Endothelial cell of umbilical vein (primary cell): ENCODE measurements around the gene EPB41L4B. TPM values are rescaled to one million over a fixed set of nuclear protein-coding genes. Genes with fewer than 3 reads are reported as not detected.

ENCODE experiments used
- BruUV-seq: library from RNA; stranded (reverse); fragments of 400-500 nt; replicated peaks from 2 replicates; lab custom pipeline; 2021; lab: Mats Ljungman, UMichigan
- CTCF ChIA-PET: fragments of 300-600, 350-600 bp; sonication (Branson Sonifier 250); formaldehyde crosslinking; loops from one replicate; lab custom pipeline; 2021; ENCODE audit warnings: antibody characterized with exemption, inconsistent platforms; lab: Charles Lee
- POLR2A ChIA-PET: fragments of 300-600, 350-600 bp; sonication (Branson Sonifier 250); formaldehyde crosslinking; loops from one replicate; lab custom pipeline; 2021; ENCODE audit warnings: antibody characterized with exemption, inconsistent platforms; lab: Charles Lee
- DNase-seq: peaks from one replicate; pipeline ENCODE4 v3.0.0-alpha.2; 2011; ENCODE audit warnings: low read depth, low spot score
- FAIRE-seq: peaks from 2 replicates; lab custom pipeline; 2011; peaks lifted over from hg19 to GRCh38; lab: Jason Lieb, UNC
- H2AFZ ChIP-seq: 2 replicates; pipeline ENCODE4 v1.6.0; 2012; ENCODE audit warnings: low read depth, low read length, control low read depth, inconsistent platforms
- H3K27ac ChIP-seq: 2 replicates; pipeline ENCODE4 v1.5.1; 2011; ENCODE audit warnings: low read depth, mild to moderate bottlenecking, control low read depth, low read length, moderate library complexity; ENCODE audit not compliant: insufficient read depth
- H3K27me3 ChIP-seq, 2 experiments: 2 replicates each; pipeline versions ENCODE4 v1.6.0 to v1.6.1; 2011; ENCODE audit warnings: low read length in 2 of 2, mixed read lengths in 1 of 2; ENCODE audit not compliant: control insufficient read depth in 2 of 2, insufficient read depth in 2 of 2
- H3K36me3 ChIP-seq, 2 experiments: 2 replicates in 1 of 2; 3 replicates in 1 of 2; pipeline ENCODE4 v1.5.1; 2011; ENCODE audit warnings: low read length in 2 of 2, mild to moderate bottlenecking in 1 of 2, moderate library complexity in 1 of 2; ENCODE audit not compliant: control insufficient read depth in 2 of 2, insufficient read depth in 2 of 2; ENCODE audit errors: extremely low read depth in 1 of 2
- H3K4me1 ChIP-seq: 3 replicates; pipeline ENCODE4 v1.5.1; 2011; ENCODE audit warnings: mild to moderate bottlenecking, low read length; ENCODE audit not compliant: control insufficient read depth, insufficient read depth; ENCODE audit errors: extremely low read depth
- H3K4me2 ChIP-seq: 2 replicates; pipeline ENCODE4 v1.6.1; 2011; ENCODE audit warnings: low read length, control low read depth, mixed read lengths; ENCODE audit not compliant: insufficient read depth
- H3K4me3 ChIP-seq, 3 experiments: fragments of 200-600 bp in 1 of 3; sonication (generic), shearing (Covaris generic) in 1 of 3; replicated peaks in 1 of 3; 2 replicates each; pipeline ENCODE4 v1.5.1; 2011 to 2016; ENCODE audit warnings: control low read depth in 3 of 3, low read length in 3 of 3, mild to moderate bottlenecking in 2 of 3, inconsistent platforms in 1 of 3, low read depth in 1 of 3, moderate library complexity in 1 of 3; ENCODE audit not compliant: insufficient read depth in 1 of 3
- H3K79me2 ChIP-seq: 2 replicates; pipeline ENCODE4 v1.6.0; 2012; ENCODE audit warnings: low read length, inconsistent platforms; ENCODE audit not compliant: control insufficient read depth, insufficient read depth
- H3K9ac ChIP-seq: replicated peaks from 2 replicates; pipeline ENCODE3; 2011; ENCODE audit warnings: low read length, control low read depth; ENCODE audit not compliant: insufficient read depth; ENCODE audit errors: extremely low read depth
- H3K9me1 ChIP-seq: replicated peaks from 3 replicates; pipeline ENCODE4 v1.6.0; 2011; ENCODE audit warnings: mild to moderate bottlenecking, low read length; ENCODE audit not compliant: control insufficient read depth, insufficient read depth; ENCODE audit errors: extremely low read depth
- H3K9me3 ChIP-seq: replicated peaks from 2 replicates; pipeline ENCODE4 v1.5.1; 2012; ENCODE audit warnings: low read length, inconsistent platforms; ENCODE audit not compliant: control insufficient read depth, insufficient read depth
- H4K20me1 ChIP-seq: replicated peaks from 2 replicates; pipeline ENCODE3; 2011; ENCODE audit warnings: mild to moderate bottlenecking, low read length; ENCODE audit not compliant: control insufficient read depth, insufficient read depth; ENCODE audit errors: extremely low read depth
- CTCF ChIP-seq, 2 donors: IDR thresholded peaks; 1 replicate in 1 of 2; 2 replicates in 1 of 2; pipeline ENCODE4 v1.5.1; 2011; ENCODE audit warnings: low read length in 2 of 2, mild to moderate bottlenecking in 2 of 2, moderate library complexity in 2 of 2, control low read depth in 1 of 2, inconsistent platforms in 1 of 2, low read depth in 1 of 2; ENCODE audit not compliant: insufficient read depth in 1 of 2; ENCODE audit errors: extremely low read depth in 1 of 2
- GATA2 ChIP-seq: IDR thresholded peaks from 2 replicates; pipeline ENCODE4 v1.7.0; 2011; ENCODE audit warnings: low read depth, mild to moderate bottlenecking, moderate library complexity, mixed read lengths, low read length; ENCODE audit not compliant: insufficient read length, insufficient read depth
- JUN ChIP-seq: IDR thresholded peaks from 2 replicates; pipeline ENCODE4 v1.6.1; 2011; ENCODE audit warnings: borderline replicate concordance, low read depth; ENCODE audit not compliant: insufficient read length, insufficient read depth
- MAX ChIP-seq: IDR thresholded peaks from 2 replicates; pipeline ENCODE4 v1.6.1; 2011; ENCODE audit not compliant: insufficient read depth, insufficient read length
- MYC ChIP-seq: IDR thresholded peaks from one replicate; pipeline ENCODE4 v1.6.1; 2011; ENCODE audit warnings: mild to moderate bottlenecking, low read depth, low read length
- POLR2A ChIP-seq: IDR thresholded peaks from 2 replicates; pipeline ENCODE4 v1.6.1; 2012; ENCODE audit warnings: low read depth, mild to moderate bottlenecking, control low read depth, low read length
- POLR2AphosphoS5 ChIP-seq: IDR thresholded peaks from 2 replicates; pipeline ENCODE4 v1.6.1; 2012; ENCODE audit warnings: low read depth, mild to moderate bottlenecking, control low read depth, low read length, moderate library complexity; ENCODE audit not compliant: insufficient read depth
- dilution Hi-C: fragments of 300-500 bp; cut with MboI; formaldehyde crosslinking; loops from one replicate; pipeline ENCODE4 v1.15.0; 2019; ENCODE audit warnings: low sequenced_read_pairs; ENCODE audit not compliant: extremely low pct_ligation_motif_present
- intact Hi-C: fragments of 100-400 bp; cut with micrococcal nuclease; formaldehyde crosslinking; loops from one replicate; pipeline ENCODE4 v1.10.0; 2022
- polyA plus RNA-seq, 4 experiments: library from polyadenylated mRNA; depleted of rRNA in 3 of 4; stranded (reverse) in 3 of 4; unstranded in 1 of 4; fragments of >200 nt; gene quantifications; 2 replicates each; pipeline versions ENCODE4 v1.2.1 to v1.2.3, GENCODE V29; 2011 to 2012; ENCODE audit warnings: missing spikeins in 1 of 4
- total RNA-seq: library from RNA; stranded (reverse); gene quantifications from 2 replicates; pipeline ENCODE4 v1.2.3, GENCODE V29; 2021

Gene EPB41L4B
- total and polyA plus RNA-seq, 2 donors (not counting 3 experiments of a cell fraction or from before 2014, with no cell fraction given): 0.10 to 0.15 TPM

- no peak for FAIRE-seq
Measured at GRCh38 chr9:109163194-109163593, 157.7 kb downstream of the EPB41L4B start.

More at GRCh38 chr9:109163194-109163593, 157.7 kb downstream of the EPB41L4B start:
- dilution Hi-C loops: no loop called here
- Histone ChIP-seq H4K20me1 (no peaks in the 10 kb centered on the region), H3K9ac (no peak overlapping the region), H3K4me2 (no peak overlapping the region), H3K4me3 (no peak overlapping the region), H3K27me3 (peaks cover 29% of the 10 kb centered on the region in 2 experiments), H3K27ac (no peak overlapping the region), H3K9me1 (no peaks in the 10 kb centered on the region), H3K4me1 (no peaks in the 10 kb centered on the region), H3K9me3 (no peaks in the 10 kb centered on the region), H2AFZ (no peak overlapping the region), H3K79me2 (no peaks in the 10 kb centered on the region), H3K36me3 (no peaks in the 10 kb centered on the region)
- no peak for DNase-seq
- TF ChIP-seq GATA2: no peak
- TF ChIP-seq MYC: no peak
- TF ChIP-seq JUN: no peak
- no peak for TF ChIP-seq MAX
- TF ChIP-seq CTCF (IDR thresholded peaks at IDR 0.05; ENCODE audit: extremely low read depth in 1 of 2, insufficient read depth in 1 of 2, low read depth in 1 of 2, low read length in 2 of 2): no peak
- no peak for TF ChIP-seq POLR2AphosphoS5
- TF ChIP-seq POLR2A: no peak
- intact Hi-C loops: no loop called here
- ChIA-PET CTCF (interaction anchor here (1.3 kb wide), 1 partner anchor 20 kb away, joined by 3 read pairs; no protein-coding TSS in a partner anchor), POLR2A (no interaction called here)
- BruUV-seq: no TSS peak
